Mesothelial cell of epicardium (in vitro differentiated cells): Measurements from ENCODE around the gene EPGN. TPM values are rescaled to one million over a fixed set of nuclear protein-coding genes. Genes with fewer than 3 reads are reported as not detected.
"Not testable (repeated sequence)": the region's sequence is repeated elsewhere in the genome, so short reads cannot be mapped to it uniquely, and the experiment has no call there.

Source experiments
- DNase-seq, 2 experiments: peaks; one replicate each; pipeline ENCODE4 v3.0.0; 2021; ENCODE audit warnings: low spot score in 2 of 2; ENCODE audit not compliant: unreplicated experiment in 2 of 2
- H3K27ac Mint-ChIP-seq: 2 replicates; pipeline ENCODE4 v1.8.0; 2021; ENCODE audit warnings: mixed read lengths
- H3K27me3 Mint-ChIP-seq: 2 replicates; pipeline ENCODE4 v1.8.0; 2021; ENCODE audit warnings: low read depth, mixed read lengths
- H3K36me3 Mint-ChIP-seq: 2 replicates; pipeline ENCODE4 v1.8.0; 2021; ENCODE audit warnings: mixed read lengths
- H3K4me1 Mint-ChIP-seq: 2 replicates; pipeline ENCODE4 v1.8.0; 2021; ENCODE audit warnings: mixed read lengths
- H3K4me3 Mint-ChIP-seq: 2 replicates; pipeline ENCODE4 v1.8.0; 2021; ENCODE audit warnings: mild to moderate bottlenecking, moderate library complexity, mixed read lengths
- H3K9me3 Mint-ChIP-seq: 2 replicates; pipeline ENCODE4 v1.8.0; 2021; ENCODE audit warnings: mixed read lengths
- CTCF ChIP-seq: fragments of 200-600 bp; sonication (generic); IDR thresholded peaks from one replicate; pipeline ENCODE4 v1.5.0; 2021; ENCODE audit warnings: antibody characterized with exemption; ENCODE audit not compliant: unreplicated experiment
- total RNA-seq: library from RNA; stranded (reverse); gene quantifications from 3 replicates; pipeline ENCODE4 v1.2.1, GENCODE V29; 2021

EPGN gene
- total RNA-seq, 1 donor from 2014 or later, result 8.0 TPM

DNA sequence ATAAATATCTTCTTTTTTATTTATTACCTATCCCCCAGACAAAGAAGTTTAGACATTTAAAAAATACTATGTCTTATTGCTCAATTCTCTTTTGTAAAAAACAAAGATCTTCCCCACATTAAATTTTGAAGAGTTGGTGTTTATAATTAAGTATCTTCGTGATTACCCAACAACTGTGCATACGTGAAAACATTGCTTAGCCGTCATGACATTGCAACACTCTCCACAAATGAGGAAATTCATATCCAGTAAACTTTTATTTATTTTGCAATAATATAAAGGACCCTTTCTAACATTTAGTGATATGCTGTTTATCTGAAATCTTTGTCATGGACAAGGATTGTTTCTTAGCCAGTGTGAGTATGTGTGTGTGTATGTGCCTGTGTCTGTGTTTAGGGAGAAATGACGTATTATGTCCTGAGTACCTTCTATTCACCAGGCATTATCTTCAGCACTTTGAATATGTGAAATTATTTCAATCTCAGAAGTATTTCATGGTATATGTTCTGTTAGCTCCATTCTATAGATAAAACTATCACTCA is 30.6 kb downstream of the EPGN start:
- Mint-ChIP-seq H3K4me1 (no peaks in the 10 kb centered on the region), H3K27ac (no peak overlapping the region), H3K4me3 (no peak overlapping the region), H3K9me3 (peaks cover 23% of the 10 kb centered on the region), H3K36me3 (peaks cover 2% of the 10 kb centered on the region), H3K27me3 (no peaks in the 10 kb centered on the region)
- no peak for TF ChIP-seq CTCF
- no peak for DNase-seq

GRCh38 chr4:74339501-74339900 is 31.2 kb downstream of the EPGN start:
- peaks cover 3% of the 10 kb centered on the region for H3K36me3 Mint-ChIP-seq
- H3K9me3 Mint-ChIP-seq, result peaks cover 26% of the 10 kb centered on the region
- DNase-seq, result no peak
- TF ChIP-seq CTCF, result no peak
- H3K4me1 Mint-ChIP-seq, result no peaks in the 10 kb centered on the region
- H3K4me3 Mint-ChIP-seq, result no peak overlapping the region
- no peak overlapping the region for H3K27ac Mint-ChIP-seq
- H3K27me3 Mint-ChIP-seq, result no peaks in the 10 kb centered on the region

GRCh38 chr4:74340421-74340820 is 32.2 kb downstream of the EPGN start:
- peaks cover 34% of the 10 kb centered on the region for H3K9me3 Mint-ChIP-seq
- H3K27ac Mint-ChIP-seq, DNase-seq, H3K4me3 Mint-ChIP-seq, H3K36me3 Mint-ChIP-seq, H3K4me1 Mint-ChIP-seq, H3K27me3 Mint-ChIP-seq: not testable (repeated sequence)

DNA sequence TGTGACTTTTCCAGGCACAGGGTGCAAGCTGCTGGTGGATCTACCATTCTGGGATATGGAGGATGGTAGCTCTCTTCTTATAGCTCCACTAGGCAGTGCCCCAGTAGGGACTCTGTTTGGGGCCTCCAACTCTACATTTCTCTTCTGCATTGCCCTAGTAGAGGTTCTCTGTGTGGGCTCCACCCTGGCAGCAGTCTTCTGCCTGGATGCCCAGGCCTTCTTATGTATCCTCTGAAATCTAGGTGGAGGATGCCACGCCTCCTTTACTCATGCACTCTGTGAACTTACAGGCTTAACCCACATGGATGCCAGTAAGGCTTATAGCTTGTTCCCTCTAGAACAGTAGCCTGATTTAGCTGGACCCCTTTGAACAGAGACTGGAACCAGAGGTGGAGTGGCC is 35.8 kb downstream of the EPGN start:
- Mint-ChIP-seq H3K4me1 (no peaks in the 10 kb centered on the region), H3K27ac (no peak overlapping the region), H3K27me3 (peaks cover 8% of the 10 kb centered on the region), H3K36me3 (peaks cover 8% of the 10 kb centered on the region), H3K4me3 (no peak overlapping the region), H3K9me3 (peaks cover 53% of the 10 kb centered on the region)
- DNase-seq, result no peak
- TF ChIP-seq CTCF, result no peak

- no peaks in the 10 kb centered on the region for H3K36me3 Mint-ChIP-seq
- H3K4me3 Mint-ChIP-seq, result no peak overlapping the region
- H3K27me3 Mint-ChIP-seq, result peaks cover 9% of the 10 kb centered on the region
Observed at GRCh38 chr4:74353858-74354257, 45.6 kb downstream of the EPGN start.

DNA sequence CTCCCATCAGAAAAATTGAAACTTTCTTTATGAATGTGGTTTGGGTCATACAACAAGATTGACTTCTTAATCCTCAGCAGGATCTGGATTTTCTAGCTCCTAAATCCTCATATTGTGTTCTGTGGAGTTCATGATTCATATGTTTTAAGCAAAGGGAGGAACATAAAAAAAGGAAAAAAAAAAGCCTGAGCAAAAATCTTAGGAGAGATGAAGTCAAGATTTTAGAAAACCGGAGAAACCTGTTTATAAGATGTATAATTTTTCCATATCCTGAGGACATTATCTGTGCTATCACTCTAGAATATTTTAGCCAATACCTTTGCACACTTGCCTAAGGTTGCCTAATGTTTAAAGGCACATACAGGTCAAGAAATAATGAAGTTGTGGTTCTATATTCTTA is 49.7 kb downstream of the EPGN start:
- no peak for TF ChIP-seq CTCF
- H3K4me3 Mint-ChIP-seq, result no peak overlapping the region
- no peak for DNase-seq
- H3K27me3 Mint-ChIP-seq, result peaks cover 11% of the 10 kb centered on the region
- H3K4me1 Mint-ChIP-seq, result peaks cover 5% of the 10 kb centered on the region
- H3K36me3 Mint-ChIP-seq, result no peaks in the 10 kb centered on the region
- H3K27ac Mint-ChIP-seq, result no peak overlapping the region
- no peaks in the 10 kb centered on the region for H3K9me3 Mint-ChIP-seq

More at GRCh38 chr4:74353858-74354257, 45.6 kb downstream of the EPGN start:
- TF ChIP-seq CTCF, result no peak
- Mint-ChIP-seq H3K9me3 (no peaks in the 10 kb centered on the region), H3K4me1 (peaks cover 5% of the 10 kb centered on the region), H3K27ac (no peak overlapping the region)
- DNase-seq, result no peak
